ENCODE results near the gene RGS6.

RGS6 gene

DNA sequence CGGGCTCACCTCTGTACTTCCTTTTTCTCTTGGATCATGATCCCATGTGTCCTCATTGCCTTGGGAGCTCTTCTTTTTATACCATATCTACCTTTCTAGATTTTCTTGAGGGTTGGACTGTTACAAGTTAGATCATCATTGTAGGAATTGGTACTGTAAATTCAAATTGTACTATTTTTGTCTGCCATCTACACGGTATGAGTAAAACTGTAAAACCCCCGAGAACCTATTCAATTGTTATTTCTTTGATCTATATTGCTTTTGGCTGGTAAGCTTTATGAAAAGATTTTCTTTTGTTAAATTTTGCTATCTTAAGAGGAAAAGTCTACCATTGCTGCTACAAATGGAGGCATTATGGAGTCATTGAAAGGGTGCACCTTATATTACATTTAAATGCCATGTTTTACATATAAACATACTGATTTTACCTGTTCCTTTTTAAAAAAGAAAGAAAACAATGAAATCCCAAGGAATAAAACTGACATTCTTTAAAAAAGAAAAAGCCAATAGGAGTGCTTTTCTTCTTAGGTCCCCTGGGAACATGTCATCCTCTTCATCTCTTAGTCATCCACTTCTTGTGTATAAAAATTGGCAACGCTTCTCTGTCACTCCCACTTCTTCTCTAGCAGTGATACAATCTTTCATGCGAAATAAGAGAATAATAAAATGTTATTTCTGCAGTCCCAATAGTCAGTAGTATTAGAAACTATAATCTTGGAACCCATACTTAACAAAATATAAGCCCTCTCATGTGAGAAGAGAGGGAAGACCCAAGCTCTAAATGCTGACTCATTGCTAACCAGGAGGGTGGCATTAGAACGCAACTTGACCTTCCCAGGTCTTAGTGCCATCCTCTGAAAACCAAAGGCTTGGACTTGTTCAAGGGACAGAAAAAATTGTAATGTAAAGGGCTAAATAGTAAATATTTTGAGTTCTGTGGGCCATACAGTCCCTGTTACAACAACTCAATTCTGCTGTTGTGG is 20.4 kb downstream of the RGS6 start:
- no peak for DNase-seq

DNA sequence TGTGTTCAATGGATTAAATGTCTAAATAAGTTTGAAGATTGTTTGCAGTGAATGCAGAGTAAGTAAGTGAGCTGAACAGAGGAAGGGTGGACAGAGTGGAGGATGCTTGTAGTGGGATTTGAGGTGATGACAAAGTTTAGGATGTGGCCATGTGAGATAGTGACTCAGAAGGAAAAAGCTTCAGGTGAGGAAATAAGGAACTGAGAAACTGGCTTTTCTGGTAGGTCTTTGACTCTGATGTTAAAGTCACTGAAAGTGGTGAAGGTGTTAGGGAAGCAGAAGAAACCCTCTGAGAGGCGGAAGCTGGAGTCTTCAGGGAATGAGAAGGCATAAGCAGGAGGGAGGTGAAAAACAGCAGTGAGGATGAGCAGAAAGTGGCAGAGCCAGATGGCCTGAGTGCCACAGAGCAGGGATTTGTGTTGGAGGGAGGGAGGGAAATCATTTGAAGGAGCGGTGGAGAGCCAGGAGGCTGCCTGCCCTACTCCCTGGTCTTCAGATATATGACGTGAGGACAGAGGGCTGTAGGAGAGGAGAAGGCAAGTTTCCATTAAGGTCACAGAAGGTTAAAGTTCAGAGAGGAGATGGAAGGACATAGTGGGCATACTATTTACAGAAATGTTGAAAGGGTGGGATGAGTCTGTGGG is 24.8 kb downstream of the RGS6 start:
- no peak for DNase-seq

DNA sequence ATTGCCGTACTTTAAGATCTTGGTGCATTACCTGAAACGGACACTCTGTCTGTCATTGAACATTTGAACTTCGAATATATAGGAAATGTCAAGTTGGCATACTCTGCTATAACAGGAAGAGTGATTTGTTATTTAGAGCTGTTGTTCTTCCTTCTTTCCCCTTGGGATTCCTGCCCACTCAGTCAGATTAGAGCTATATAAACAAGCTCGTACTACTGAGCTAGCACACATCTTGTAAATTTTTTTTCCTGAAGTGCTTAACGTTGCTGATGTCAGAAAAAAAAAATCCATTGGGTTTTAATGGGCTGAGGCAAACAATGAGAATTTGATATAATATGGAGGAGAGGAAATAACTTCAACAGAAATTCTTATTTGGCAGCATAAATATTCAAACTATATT is 26.8 kb downstream of the RGS6 start:
- no peak for DNase-seq

DNA sequence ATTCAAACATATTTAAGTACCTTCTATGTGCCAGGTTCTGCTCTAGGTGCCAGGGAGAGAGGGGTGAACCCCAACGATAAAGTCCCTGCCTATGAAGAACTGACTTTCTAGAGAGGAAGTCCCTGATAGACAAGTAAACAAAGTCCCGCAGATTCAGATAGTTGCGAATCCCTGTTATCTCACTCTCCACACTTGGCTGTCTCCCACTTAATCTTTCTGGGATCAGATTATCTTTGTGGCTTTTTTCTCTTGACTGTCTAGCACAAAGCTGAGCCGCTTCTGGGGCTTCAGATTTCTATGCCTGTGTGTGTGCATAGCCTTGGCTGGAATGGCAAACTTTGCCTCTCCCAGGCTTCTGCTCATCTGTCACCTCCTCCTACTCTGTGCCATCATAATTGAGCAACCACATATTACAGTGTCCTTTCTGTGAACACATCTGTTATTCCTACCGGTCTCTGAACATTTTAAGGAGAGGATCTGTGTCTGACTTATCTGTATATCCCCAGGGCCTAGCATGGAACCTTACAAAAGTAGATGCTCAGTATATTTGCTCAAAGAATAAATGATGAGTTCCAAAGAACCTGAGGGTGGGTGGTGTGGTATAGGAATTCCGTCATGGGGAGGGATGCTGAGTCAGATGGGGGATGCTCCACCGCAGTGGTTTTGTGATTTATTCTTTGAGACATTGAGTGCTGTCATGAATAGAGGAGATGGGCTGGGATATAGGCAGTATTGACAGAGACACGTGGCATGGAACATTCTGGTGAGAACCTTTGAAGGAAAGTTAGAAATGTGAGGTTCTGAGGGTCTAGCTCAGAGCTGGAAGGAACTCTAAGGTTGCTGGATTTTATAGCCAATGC is 28.5 kb downstream of the RGS6 start:
- DNase-seq: no peak

DNA sequence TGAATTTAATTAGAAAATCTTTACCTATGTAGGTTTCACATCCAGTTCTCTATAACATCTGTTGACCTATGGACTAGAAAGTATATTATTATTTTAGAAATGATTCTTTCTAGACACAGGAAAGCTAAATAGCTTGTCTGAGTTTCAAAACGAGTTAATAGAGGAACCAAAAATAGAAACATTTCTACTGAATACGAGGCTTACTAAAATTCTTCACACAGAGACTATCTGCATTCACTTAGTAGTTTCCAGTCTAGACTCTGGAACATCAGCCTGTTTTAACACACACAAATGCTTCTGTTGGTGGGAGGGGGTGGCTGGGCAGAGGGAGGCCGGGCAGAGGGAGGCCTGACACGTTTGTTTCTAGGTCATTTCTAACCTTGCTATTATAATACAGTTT is 29.7 kb downstream of the RGS6 start:
- no peak for DNase-seq

DNA sequence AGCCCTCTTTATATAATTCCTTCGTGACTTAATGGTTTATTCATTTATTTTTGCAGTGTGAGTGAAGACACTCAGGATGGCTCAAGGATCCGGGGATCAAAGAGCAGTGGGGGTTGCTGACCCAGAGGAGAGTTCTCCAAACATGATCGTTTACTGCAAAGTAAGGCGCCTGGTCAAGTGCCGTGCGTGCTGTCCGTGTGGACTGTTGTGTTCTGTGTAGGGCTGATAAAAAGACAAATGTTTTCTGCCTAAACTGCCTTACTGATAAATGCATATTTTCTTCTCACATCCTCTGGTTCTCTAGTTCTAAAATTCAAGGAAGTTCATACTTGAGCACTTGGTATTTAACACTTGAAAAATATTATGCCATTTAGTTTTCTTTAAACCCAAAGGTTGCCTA is 32.5 kb downstream of the RGS6 start:
- DNase-seq: no peak

DNA sequence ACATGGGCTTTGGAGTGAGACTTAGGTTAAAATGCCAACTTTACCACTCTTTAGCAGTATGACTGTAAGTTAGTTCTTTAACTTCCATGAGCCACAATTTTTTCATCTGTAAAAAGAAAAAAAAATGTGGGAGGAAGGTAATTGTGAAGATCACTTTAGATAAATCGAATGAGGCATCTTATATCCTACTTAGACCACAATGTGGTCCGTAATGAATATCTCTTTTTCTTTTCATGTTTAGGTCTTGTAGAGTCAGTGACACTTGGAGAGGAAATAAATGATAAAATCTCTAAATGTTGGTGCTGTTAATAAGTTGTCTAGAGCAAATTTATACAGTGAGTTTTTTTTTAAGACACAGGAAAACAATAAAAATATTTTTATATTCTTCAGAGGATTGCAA is 34.3 kb downstream of the RGS6 start:
- DNase-seq: no peak

DNA sequence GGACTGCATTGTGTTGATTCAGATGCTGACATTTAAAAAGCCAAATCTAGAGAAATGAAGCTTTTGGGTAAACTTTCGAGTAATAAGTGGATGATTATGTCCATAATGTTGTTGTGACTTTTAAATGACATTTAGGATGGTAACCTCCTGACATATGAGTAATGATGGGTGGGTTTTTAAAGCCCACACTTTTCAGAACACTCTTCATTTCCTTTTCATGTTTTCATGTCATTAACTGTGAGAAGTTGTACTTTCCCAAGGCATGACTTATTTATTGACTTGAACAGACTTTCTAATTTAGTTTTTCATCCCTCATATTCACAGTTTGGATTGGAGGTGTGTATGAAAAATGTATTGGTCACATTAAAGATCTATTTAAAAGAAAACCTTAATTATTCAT is 35.5 kb downstream of the RGS6 start:
- no peak for DNase-seq

DNA sequence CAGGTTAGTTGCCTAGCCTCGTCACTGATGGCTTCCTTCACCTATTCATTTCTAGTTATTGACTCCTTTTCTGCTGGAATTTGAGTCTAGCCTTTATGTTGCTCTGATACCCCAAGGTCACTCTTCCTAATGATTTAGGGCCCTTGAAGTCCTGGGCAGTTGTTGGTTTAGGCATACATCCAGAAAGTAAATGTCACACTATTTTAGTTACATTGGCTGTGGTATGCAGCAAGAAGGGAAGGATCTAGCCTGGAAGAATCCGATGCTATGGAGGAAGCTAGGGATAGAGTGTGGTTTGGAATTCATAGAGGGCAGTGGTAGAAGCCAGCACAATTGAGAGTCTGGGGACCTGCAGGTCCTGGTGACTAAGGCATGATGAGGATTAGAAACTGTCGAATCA is 38.0 kb downstream of the RGS6 start:
- no peak for DNase-seq

DNA sequence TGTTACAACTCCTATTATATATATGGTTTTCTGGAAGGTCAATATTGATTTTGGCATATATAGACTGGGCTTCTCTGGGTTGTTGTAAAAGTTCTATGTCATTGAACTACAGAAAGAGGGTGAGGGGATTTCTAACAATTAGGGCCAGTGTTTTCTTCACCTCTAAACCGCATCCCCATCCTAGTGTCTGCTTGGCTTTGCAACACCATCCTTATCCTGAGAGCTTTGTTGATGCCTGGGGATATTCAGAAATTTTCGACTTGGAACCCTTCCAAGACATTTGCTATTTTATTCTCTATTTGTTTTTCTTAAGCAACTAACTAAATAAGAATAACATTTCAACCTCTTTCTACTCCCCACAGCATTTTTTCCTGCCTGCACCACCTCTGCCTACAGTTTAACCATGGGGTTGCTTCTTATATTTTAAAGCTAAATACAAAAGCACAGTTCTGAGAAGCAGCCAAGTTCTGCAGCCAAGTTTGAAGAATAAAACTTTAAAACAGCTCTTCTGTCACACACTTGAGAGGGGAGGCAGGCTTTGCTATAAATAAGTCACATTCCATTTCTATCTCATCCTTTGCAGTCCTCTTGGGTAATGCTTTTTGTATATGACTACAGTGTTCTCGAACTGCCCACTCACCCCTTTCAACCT is 53.4 kb downstream of the RGS6 start:
- no peak for DNase-seq

DNA sequence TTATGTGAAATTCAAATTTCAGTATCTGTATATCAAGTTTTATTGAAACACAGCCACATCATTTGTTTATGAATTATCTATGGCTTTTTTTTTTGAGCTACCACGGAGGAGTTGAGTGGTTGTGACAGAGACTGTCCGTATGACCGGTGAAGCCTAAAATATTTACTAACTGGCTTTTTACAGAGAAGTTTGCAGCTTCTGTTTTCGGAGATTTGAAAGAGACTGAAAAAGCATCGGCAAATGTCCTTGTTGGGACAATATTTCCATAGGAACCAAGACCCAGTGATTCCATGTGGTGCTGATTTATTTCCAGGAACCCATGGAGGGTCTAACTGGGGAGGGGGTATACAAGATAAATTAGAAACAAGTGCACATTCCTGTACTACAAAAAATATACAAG is 56.2 kb downstream of the RGS6 start:
- no peak for DNase-seq

DNA sequence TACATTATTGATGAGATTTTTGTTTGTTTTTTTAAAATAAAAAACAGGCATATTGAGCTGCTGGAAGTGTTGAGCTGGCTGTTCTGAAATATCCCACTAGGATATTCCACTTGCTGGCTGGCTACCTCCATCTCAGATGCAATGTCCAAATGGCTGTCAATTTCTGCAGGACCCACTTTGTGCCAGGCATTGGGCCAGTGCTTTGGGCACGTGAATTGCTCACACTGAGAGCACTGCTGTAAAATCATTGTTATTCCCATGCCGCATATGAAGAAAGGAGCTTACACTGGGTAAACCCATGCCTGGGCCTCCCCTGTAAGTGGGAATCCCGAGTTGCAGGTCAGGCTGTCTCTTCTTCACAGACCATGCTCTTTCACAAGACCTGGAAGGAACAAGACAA is 56.7 kb downstream of the RGS6 start:
- DNase-seq: no peak

DNA sequence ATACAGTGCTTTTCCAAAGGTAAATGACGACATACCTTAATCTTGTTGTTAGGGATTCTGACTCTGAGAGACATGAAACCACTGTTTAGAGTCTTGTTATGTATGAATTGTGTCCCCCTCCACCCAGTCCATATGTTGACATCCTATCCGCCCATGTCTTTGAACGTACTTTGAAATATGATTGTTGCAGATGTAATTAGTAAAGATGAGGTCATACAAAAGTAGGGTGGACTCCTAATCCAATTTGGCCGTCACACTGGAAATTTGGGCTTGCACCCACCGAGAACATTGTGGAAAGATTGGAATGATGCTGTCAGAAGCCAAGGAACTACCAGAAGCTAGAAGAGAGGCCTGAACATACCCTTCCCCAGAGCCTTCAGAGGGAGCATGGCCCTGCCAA is 62.2 kb downstream of the RGS6 start:
- DNase-seq: no peak

DNA sequence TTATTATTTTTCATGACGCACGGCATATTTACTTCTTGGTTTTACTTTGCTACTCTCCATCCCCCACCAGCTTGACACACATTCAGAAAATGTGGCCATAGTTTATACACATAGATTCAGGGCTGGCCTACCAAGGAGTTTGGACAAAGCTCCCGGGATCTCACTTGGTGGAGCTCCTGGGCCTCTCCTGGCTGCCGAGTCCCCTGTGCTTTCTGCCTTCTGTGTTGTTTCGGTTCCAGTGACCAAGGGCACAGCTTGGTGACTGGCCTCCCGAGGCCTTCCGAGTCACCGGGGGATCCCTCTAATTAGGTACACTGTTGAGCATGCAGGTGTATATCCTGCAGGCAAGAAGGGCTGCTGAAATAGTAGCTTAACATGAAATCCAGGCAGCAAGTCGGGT is 63.5 kb downstream of the RGS6 start:
- no peak for DNase-seq

DNA sequence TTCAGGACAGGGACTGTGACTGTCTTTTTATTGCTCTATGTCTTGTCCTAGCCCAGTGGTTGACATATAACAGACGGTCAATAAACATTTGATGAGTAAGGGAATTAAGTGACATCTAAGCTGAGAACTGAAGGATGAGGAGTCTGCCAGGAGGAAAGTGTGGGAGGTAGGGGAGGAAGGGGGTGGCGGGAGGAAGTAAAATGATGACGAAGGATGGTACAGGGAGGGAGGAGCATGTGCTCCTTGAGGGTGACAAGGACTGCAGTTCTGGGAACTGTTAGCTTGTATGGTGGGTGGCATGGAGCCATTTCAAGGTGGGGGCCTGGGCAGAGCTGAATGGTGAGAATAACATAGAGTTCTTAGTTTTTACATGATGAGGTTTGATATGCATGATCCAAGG is 64.4 kb downstream of the RGS6 start:
- DNase-seq: no peak

DNA sequence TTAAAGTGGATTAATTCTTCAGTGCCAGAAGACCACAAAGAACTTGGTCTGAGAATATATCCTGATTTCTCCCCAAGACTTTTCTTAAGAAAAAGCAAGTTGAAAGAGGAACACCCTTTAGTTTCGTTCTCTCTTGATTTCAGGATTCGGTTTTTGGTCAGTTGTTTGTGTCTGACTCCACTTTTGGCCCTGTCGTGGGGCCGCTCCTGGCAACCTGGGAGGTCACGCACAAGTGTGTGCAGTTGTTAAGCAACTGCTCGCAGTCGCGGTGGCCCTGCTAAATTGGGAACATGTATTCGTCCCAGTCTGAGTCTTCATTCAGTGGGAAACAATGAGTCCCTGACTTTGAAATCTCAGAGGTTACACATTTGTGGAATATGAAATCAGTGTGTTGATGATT is 68.7 kb downstream of the RGS6 start:
- DNase-seq: no peak

DNA sequence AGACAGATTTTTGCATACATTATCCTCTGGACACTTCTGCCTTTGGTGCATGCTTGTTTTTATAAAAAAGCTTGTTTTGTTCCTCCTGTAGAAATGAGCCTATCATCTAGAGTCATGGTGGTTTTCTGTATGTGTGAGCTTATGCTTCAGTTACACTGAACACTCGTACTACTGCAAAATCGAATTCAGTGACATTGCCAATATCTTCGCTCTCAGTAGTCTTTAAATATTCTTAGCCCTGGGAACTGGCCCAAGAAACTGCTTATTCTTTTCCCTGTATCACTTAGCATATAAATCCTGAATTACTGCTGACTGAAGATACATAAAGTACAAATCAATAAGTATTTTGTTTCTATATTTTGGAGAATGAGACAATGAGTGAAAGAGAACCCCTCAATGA is 70.5 kb downstream of the RGS6 start:
- no peak for DNase-seq

DNA sequence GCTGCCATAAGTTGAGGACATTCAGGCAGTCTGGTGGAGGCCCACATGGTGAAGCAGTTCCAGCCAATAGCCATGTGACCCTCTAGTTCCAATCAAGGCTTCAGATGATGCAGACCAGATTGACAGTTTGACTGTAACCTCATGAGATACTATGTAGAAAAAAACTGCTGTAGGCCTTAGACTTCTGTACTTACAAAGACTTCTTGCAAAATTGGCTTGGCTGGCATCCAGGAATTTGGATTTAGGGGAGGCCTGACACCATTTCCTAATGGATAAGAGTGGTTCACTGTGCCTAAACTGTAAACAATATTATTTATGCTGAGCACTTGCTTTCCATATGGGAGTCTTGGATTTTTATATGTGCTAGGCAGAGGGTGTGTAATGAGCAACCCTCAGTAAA is 76.4 kb downstream of the RGS6 start:
- DNase-seq: no peak

DNA sequence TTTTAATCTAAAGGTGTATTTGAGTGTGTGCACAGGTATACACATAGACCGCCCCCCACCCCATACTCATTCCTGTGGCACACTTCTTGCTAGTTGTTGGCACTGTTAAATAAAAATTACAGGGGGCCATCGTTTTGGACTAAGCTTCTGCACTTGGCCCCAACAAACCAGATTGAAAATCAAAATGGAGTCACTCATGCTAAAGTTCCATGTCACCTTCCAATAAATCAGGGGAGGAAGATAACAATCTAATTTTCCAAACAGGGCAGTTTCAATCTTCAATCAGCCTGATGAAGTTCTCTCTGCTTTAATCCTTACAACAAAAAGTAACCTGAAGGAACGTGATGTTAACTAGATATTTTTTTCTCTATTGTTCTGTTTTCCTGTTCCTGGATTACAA is 78.2 kb downstream of the RGS6 start:
- DNase-seq: no peak

DNA sequence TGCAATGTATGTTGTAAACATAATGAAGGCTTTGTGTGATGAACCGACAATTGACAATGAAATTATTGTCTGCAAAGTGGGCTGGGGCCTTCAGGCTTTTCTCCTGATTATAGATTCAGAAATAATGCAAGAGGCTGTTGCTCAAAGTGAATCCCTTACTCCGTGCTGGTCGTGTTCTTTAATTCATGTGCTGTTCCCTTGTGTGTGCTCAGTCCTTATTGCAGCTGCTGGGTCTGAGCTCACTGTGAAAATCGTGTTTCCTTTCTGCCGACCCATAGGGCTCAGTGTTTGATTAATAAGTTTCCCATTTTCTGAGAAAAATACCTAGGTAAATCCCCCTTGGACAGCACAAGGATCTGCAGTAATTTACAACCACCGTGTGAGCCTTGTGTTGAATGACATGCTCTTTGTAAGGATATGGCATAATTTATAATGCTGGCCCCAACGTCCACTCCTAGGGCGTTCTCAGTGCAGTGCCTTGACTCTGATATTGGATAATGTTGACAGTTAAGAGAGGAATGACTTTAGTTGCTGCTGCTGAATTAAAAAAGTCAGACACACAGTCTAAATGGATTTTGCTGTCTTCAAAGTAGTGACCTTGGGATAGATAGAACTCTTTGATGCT is 81.6 kb downstream of the RGS6 start:
- DNase-seq: no peak

DNA sequence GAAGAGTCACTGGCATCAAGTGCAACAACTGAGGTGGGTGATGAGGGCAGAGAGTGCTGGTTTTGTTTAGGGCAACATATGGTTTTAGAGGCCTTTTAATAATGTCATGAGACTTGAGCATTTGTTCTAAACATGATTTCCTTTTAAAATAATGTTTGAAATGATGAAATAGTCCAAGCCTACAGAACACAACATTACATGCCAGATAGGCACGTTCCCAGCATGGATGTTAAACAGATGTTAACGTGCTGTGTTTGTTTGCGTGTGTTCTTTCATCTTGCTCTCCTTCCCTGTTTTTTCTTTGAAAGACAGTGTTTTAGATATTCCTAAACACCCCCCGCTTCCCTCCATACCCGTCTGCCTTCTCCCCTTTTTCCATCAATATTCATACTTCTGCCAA is 82.3 kb downstream of the RGS6 start:
- DNase-seq: no peak

DNA sequence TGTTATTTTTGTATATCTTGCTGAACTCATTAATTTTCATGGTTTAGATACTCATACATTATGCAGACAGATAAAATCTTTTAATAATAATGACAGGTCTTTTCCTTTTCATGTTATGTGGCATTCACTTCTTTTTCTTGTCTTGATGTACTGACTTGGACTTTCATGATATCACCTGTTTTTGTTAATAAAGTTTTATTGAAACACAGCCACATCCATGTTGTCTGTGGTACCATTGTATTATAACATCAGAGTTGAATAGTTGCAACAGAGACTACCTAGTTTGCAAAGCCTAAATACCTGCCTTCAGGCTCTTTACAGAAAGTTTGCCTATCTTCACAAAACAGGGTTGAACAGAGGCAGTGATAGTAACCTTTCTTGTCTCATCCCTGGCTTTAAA is 85.1 kb downstream of the RGS6 start:
- no peak for DNase-seq
